PC-9 (cell line): ENCODE data around the gene TBX21. TPM values are rescaled to one million over a fixed set of nuclear protein-coding genes. Genes with fewer than 3 reads are reported as not detected.

Experiments used
- BruUV-seq: library from RNA; stranded (reverse); fragments of 400-500 nt; replicated peaks from 2 replicates; lab custom pipeline; 2021; lab: Mats Ljungman, UMichigan
- CTCF ChIA-PET: fragments of 300-600 bp; sonication (Branson Sonifier 250); formaldehyde crosslinking; loops from one replicate; lab custom pipeline; 2022; ENCODE audit warnings: antibody characterized with exemption; lab: Charles Lee
- POLR2A ChIA-PET: fragments of 300-600 bp; sonication (Branson Sonifier 250); formaldehyde crosslinking; loops from one replicate; lab custom pipeline; 2022; ENCODE audit warnings: antibody characterized with exemption; ENCODE audit not compliant: unreplicated experiment; lab: Charles Lee
- DNase-seq, 2 experiments: peaks; one replicate each; pipeline versions ENCODE4 v3.0.0 to v3.0.0-alpha.2; 2015 to 2022; ENCODE audit warnings: mixed read lengths in 1 of 2
- H2AFZ ChIP-seq: fragments of 200-600 bp; sonication (generic); 2 replicates; pipeline ENCODE4 v1.8.1; 2017; ENCODE audit warnings: antibody characterized with exemption
- H3F3A ChIP-seq: fragments of 200-600 bp; sonication (generic); 2 replicates; pipeline ENCODE4 v1.8.1; 2017; ENCODE audit warnings: antibody characterized with exemption, mild to moderate bottlenecking, low read depth; ENCODE audit not compliant: insufficient read depth
- H3K27ac ChIP-seq: fragments of 200-600 bp; sonication (generic); 2 replicates; pipeline ENCODE4 v1.6.1; 2016; ENCODE audit warnings: mixed run types
- H3K27me3 ChIP-seq: fragments of 200-600 bp; sonication (generic); 2 replicates; pipeline ENCODE4 v1.6.1; 2016; ENCODE audit warnings: low read depth, mixed run types; ENCODE audit not compliant: insufficient read depth
- H3K36me3 ChIP-seq: fragments of 200-600 bp; sonication (generic); 2 replicates; pipeline ENCODE4 v1.6.1; 2016; ENCODE audit warnings: low read depth, mixed run types
- H3K4me1 ChIP-seq: fragments of 200-600 bp; sonication (generic); replicated peaks from 2 replicates; pipeline ENCODE4 v1.6.1; 2016; ENCODE audit warnings: mixed run types; ENCODE audit not compliant: insufficient read depth
- H3K4me2 ChIP-seq: fragments of 200-600 bp; sonication (generic); 2 replicates; pipeline ENCODE4 v1.6.1; 2017; ENCODE audit warnings: mixed run types
- H3K4me3 ChIP-seq: fragments of 200-600 bp; sonication (generic); 2 replicates; pipeline ENCODE4 v1.6.1; 2016; ENCODE audit warnings: mixed run types
- H3K79me2 ChIP-seq: fragments of 200-600 bp; sonication (generic); 2 replicates; pipeline ENCODE4 v1.6.1; 2017; ENCODE audit warnings: low read depth, mixed run types
- H3K9me2 ChIP-seq: fragments of 200-600 bp; sonication (generic); 2 replicates; pipeline ENCODE4 v1.8.1; 2017; ENCODE audit warnings: mild to moderate bottlenecking; ENCODE audit not compliant: insufficient read depth
- H3K9me3 ChIP-seq: fragments of 200-600 bp; sonication (generic); 2 replicates; pipeline ENCODE4 v1.8.1; 2016; ENCODE audit warnings: low read depth; ENCODE audit not compliant: insufficient read depth
- H4K20me1 ChIP-seq: fragments of 200-600 bp; sonication (generic); 2 replicates; pipeline ENCODE4 v1.8.1; 2017; ENCODE audit not compliant: insufficient read depth
- CTCF ChIP-seq: fragments of 200-600 bp; sonication (generic); conservative IDR thresholded peaks from 2 replicates; pipeline ENCODE4 v1.6.1; 2017; ENCODE audit warnings: mixed run types, antibody characterized with exemption, mild to moderate bottlenecking, moderate library complexity
- EZH2 ChIP-seq: fragments of 200-600 bp; sonication (generic); IDR thresholded peaks from 2 replicates; pipeline ENCODE4 v1.8.0; 2017; ENCODE audit warnings: antibody characterized with exemption, low read depth
- intact Hi-C: fragments of 100-400 bp; cut with micrococcal nuclease; formaldehyde crosslinking; loops from one replicate; pipeline ENCODE4 v1.10.0; 2022; ENCODE audit not compliant: unreplicated experiment
- total RNA-seq: library from RNA; stranded (reverse); gene quantifications from 2 replicates; pipeline ENCODE4 v1.2.3, GENCODE V29; 2021

The TBX21 gene
- total RNA-seq, 1 experiment from 2014 or later: not detected

GRCh38 chr17:47732399-47733046, 513 bp upstream of the TBX21 start:
- CTCF ChIA-PET: interaction anchor here (0.6 to 0.7 kb wide), 2 partner anchors 15 to 31 kb away, joined by 3 to 4 read pairs; no protein-coding TSS in a partner anchor
- H3K4me3 ChIP-seq: no peak overlapping the region; the same call in 1 of the 2 replicates
- no peaks in the 10 kb centered on the region for H3K9me3 ChIP-seq
- DNase-seq: no peak
- H3K9me2 ChIP-seq: no peaks in the 10 kb centered on the region
- POLR2A ChIA-PET: interaction anchor here (0.6 to 0.7 kb wide), 2 partner anchors 163 to 225 kb away, joined by 5 to 24 read pairs; partner anchors contain the start of gene PRR15L
- H3K4me1 ChIP-seq: no peaks in the 10 kb centered on the region
- BruUV-seq: no TSS peak
- H3K4me2 ChIP-seq: peak overlapping the region; percentile 72
- no peaks in the 10 kb centered on the region for H3K36me3 ChIP-seq
- no peak for TF ChIP-seq CTCF
- no peak for TF ChIP-seq EZH2
- peaks cover 72% of the 10 kb centered on the region for H3K27me3 ChIP-seq
- H4K20me1 ChIP-seq: no peaks in the 10 kb centered on the region; the same call in 1 of the 2 replicates
- H3K27ac ChIP-seq: no peak overlapping the region
- H2AFZ ChIP-seq: no peak overlapping the region
- no peaks in the 10 kb centered on the region for H3K79me2 ChIP-seq
- no peaks in the 10 kb centered on the region for H3F3A ChIP-seq
- intact Hi-C loops: no loop called here

GRCh38 chr17:47733674-47734410, 806 bp downstream of the TBX21 start:
- Histone ChIP-seq H3K4me2 (peak overlapping the region; percentile 72), H3F3A (no peaks in the 10 kb centered on the region), H3K27ac (no peak overlapping the region), H4K20me1 (no peaks in the 10 kb centered on the region; the same call in 1 of the 2 replicates), H3K9me3 (no peaks in the 10 kb centered on the region), H3K9me2 (no peaks in the 10 kb centered on the region), H3K79me2 (no peaks in the 10 kb centered on the region), H3K4me1 (no peaks in the 10 kb centered on the region), H3K4me3 (no peak overlapping the region), H2AFZ (no peak overlapping the region), H3K27me3 (peaks cover 68% of the 10 kb centered on the region), H3K36me3 (no peaks in the 10 kb centered on the region)
- POLR2A ChIA-PET: no interaction called here
- no peak for DNase-seq
- intact Hi-C loops: no loop called here
- CTCF ChIA-PET: no interaction called here
- no TSS peak for BruUV-seq
- no peak for TF ChIP-seq CTCF
- TF ChIP-seq EZH2: no peak; the same call in 1 of the 2 replicates

GRCh38 chr17:47735139-47735464, 2.1 kb downstream of the TBX21 start:
- POLR2A ChIA-PET: no interaction called here
- peaks cover 55% of the 10 kb centered on the region for H3K27me3 ChIP-seq
- no TSS peak for BruUV-seq
- H3K79me2 ChIP-seq: no peaks in the 10 kb centered on the region
- H3K27ac ChIP-seq: no peak overlapping the region
- no peaks in the 10 kb centered on the region for H3K9me3 ChIP-seq
- no peak overlapping the region for H3K4me3 ChIP-seq
- H2AFZ ChIP-seq: no peak overlapping the region
- no peaks in the 10 kb centered on the region for H3K36me3 ChIP-seq
- H3K4me1 ChIP-seq: no peaks in the 10 kb centered on the region
- H3K4me2 ChIP-seq: no peak overlapping the region
- no peaks in the 10 kb centered on the region for H3F3A ChIP-seq
- DNase-seq: no peak
- H3K9me2 ChIP-seq: no peaks in the 10 kb centered on the region
- TF ChIP-seq EZH2 (no peak), CTCF (no peak)
- intact Hi-C loops: no loop called here
- no peaks in the 10 kb centered on the region; the same call in 1 of the 2 replicates for H4K20me1 ChIP-seq
- CTCF ChIA-PET: no interaction called here
